GM19238 (cell line): ENCODE results near the gene ARL5C.
A peak's percentile ranks its signal among the peaks of the same experiment; 100 is the strongest.

ENCODE experiments used
- DNase-seq: peaks from one replicate; pipeline ENCODE4 v3.0.0; 2011; ENCODE audit warnings: low spot score; ENCODE audit not compliant: insufficient read length

ARL5C gene

GRCh38 chr17:39165841-39166349 lies at the start of gene ARL5C:
TSS of gene ARL5C (minus strand) at chr17:39166161. CDS start at chr17:39165760, 401 bp downstream.
- no peak for DNase-seq

- DNase-seq: no peak
Measured at GRCh38 chr17:39213852-39214251, 47.9 kb upstream of the ARL5C start.

GRCh38 chr17:39212841-39213480 lies 47.0 kb upstream of the ARL5C start:
- no peak for DNase-seq

- no peak for DNase-seq
Measured at GRCh38 chr17:39212195-39212810, 46.3 kb upstream of the ARL5C start.

GRCh38 chr17:39210093-39210434 lies 44.1 kb upstream of the ARL5C start:
- no peak for DNase-seq

GRCh38 chr17:39209317-39210092 lies 43.5 kb upstream of the ARL5C start:
- DNase-seq: no peak

- DNase-seq: peak; percentile 72
Measured at GRCh38 chr17:39208893-39209292, 42.9 kb upstream of the ARL5C start.

- DNase-seq: no peak
Measured at GRCh38 chr17:39208136-39208535, 42.2 kb upstream of the ARL5C start.

GRCh38 chr17:39205112-39205526 lies 39.2 kb upstream of the ARL5C start:
- DNase-seq: no peak

GRCh38 chr17:39204245-39204644 lies 38.3 kb upstream of the ARL5C start:
- DNase-seq: no peak

- DNase-seq: no peak
Measured at GRCh38 chr17:39200957-39201510, 35.1 kb upstream of the ARL5C start.

- peak; percentile 89 for DNase-seq
Measured at GRCh38 chr17:39200070-39200879, 34.3 kb upstream of the ARL5C start, which contains the start of gene RPL19. TSS of gene RPL19 (plus strand) at chr17:39200283. CDS start at chr17:39200345, 62 bp downstream.

GRCh38 chr17:39199820-39200069 lies 33.8 kb upstream of the ARL5C start:
- peak; percentile 94 for DNase-seq

GRCh38 chr17:39198186-39198566 lies 32.2 kb upstream of the ARL5C start:
- no peak for DNase-seq

GRCh38 chr17:39197380-39198185 lies 31.6 kb upstream of the ARL5C start, which contains the start of gene CACNB1:
TSS of gene CACNB1 (minus strand) at chr17:39197669. CDS start at chr17:39197495, 174 bp downstream.
- DNase-seq: peak; percentile 78

- no peak for DNase-seq
Measured at GRCh38 chr17:39196808-39197291, 30.9 kb upstream of the ARL5C start.

- no peak for DNase-seq
Measured at GRCh38 chr17:39196241-39196807, 30.4 kb upstream of the ARL5C start.

- no peak for DNase-seq
Measured at GRCh38 chr17:39195568-39196160, 29.7 kb upstream of the ARL5C start.

- no peak for DNase-seq
Measured at GRCh38 chr17:39194985-39195524, 29.1 kb upstream of the ARL5C start.
